H9 (cell line): ENCODE data around the gene MYO15B. TPM values are rescaled to one million over a fixed set of nuclear protein-coding genes. Genes with fewer than 3 reads are reported as not detected.

Experiments used
- DNase-seq: peaks from one replicate; pipeline ENCODE4 v3.0.0-alpha.2; 2017
- H2AFZ ChIP-seq: one replicate; pipeline ENCODE4 v1.6.1; 2013; ENCODE audit warnings: mild to moderate bottlenecking, low read length, control low read depth, moderate library complexity
- H2AK5ac ChIP-seq: 2 replicates; pipeline ENCODE4 v1.6.1; 2013; ENCODE audit warnings: low read length, control low read depth, mixed read lengths; ENCODE audit not compliant: insufficient read length
- H2BK120ac ChIP-seq: one replicate; pipeline ENCODE4 v1.6.1; 2013; ENCODE audit warnings: low read depth, mild to moderate bottlenecking, low read length, control low read depth, inconsistent platforms; ENCODE audit not compliant: poor library complexity, severe bottlenecking
- H2BK12ac ChIP-seq: 2 replicates; pipeline ENCODE4 v1.6.1; 2013; ENCODE audit warnings: low read length, control low read depth, mixed read lengths, low read depth; ENCODE audit not compliant: insufficient read length
- H2BK15ac ChIP-seq: 2 replicates; pipeline ENCODE4 v1.6.1; 2013; ENCODE audit warnings: low read depth, low read length, control low read depth
- H2BK20ac ChIP-seq: one replicate; pipeline ENCODE4 v1.6.1; 2013; ENCODE audit warnings: low read depth, mild to moderate bottlenecking, low read length, control low read depth, inconsistent platforms; ENCODE audit not compliant: poor library complexity, severe bottlenecking
- H2BK5ac ChIP-seq: 2 replicates; pipeline ENCODE4 v1.6.1; 2013; ENCODE audit warnings: low read length, control low read depth, mixed read lengths; ENCODE audit not compliant: insufficient read length
- H3K14ac ChIP-seq: 2 replicates; pipeline ENCODE4 v1.6.1; 2013; ENCODE audit warnings: low read length, control low read depth; ENCODE audit not compliant: insufficient read depth
- H3K18ac ChIP-seq: 2 replicates; pipeline ENCODE4 v1.6.1; 2013; ENCODE audit warnings: low read depth, mild to moderate bottlenecking, mixed read lengths, low read length, control low read depth; ENCODE audit not compliant: insufficient read length
- H3K23ac ChIP-seq: 2 replicates; pipeline ENCODE4 v1.6.1; 2013; ENCODE audit warnings: low read length, control low read depth, mixed read lengths, low read depth; ENCODE audit not compliant: insufficient read length
- H3K23me2 ChIP-seq: 2 replicates; pipeline ENCODE4 v1.6.1; 2013; ENCODE audit warnings: low read depth, mild to moderate bottlenecking, mixed read lengths, low read length, control low read depth; ENCODE audit not compliant: insufficient read length, poor library complexity, severe bottlenecking
- H3K27ac ChIP-seq: 2 replicates; pipeline ENCODE4 v1.5.1; 2013; ENCODE audit warnings: low read length, control low read depth, mixed read lengths, low read depth; ENCODE audit not compliant: insufficient read length
- H3K27me3 ChIP-seq: 2 replicates; pipeline ENCODE4 v1.6.1; 2013; ENCODE audit warnings: low read length, control low read depth, inconsistent platforms; ENCODE audit not compliant: insufficient read depth
- H3K4ac ChIP-seq: 2 replicates; pipeline ENCODE4 v1.6.1; 2013; ENCODE audit warnings: low read depth, mild to moderate bottlenecking, control low read depth, inconsistent platforms, low read length, moderate library complexity
- H3K4me1 ChIP-seq: 2 replicates; pipeline ENCODE4 v1.6.1; 2013; ENCODE audit warnings: low read length, control low read depth, inconsistent platforms; ENCODE audit not compliant: insufficient read depth
- H3K4me2 ChIP-seq: 2 replicates; pipeline ENCODE4 v1.6.1; 2013; ENCODE audit warnings: low read length, control low read depth, mixed read lengths; ENCODE audit not compliant: insufficient read length, insufficient read depth
- H3K56ac ChIP-seq: 2 replicates; pipeline ENCODE4 v1.6.1; 2013; ENCODE audit warnings: low read depth, mild to moderate bottlenecking, mixed read lengths, low read length, control low read depth; ENCODE audit not compliant: insufficient read length
- H3K79me1 ChIP-seq: 2 replicates; pipeline ENCODE4 v1.6.1; 2013; ENCODE audit warnings: low read depth, mild to moderate bottlenecking, moderate library complexity, low read length, control low read depth, inconsistent platforms; ENCODE audit not compliant: insufficient read depth, poor library complexity, severe bottlenecking
- H3K79me2 ChIP-seq: 2 replicates; pipeline ENCODE4 v1.6.1; 2013; ENCODE audit warnings: low read length, control low read depth, inconsistent platforms; ENCODE audit not compliant: insufficient read depth
- H3K9ac ChIP-seq: 2 replicates; pipeline ENCODE4 v1.6.1; 2013; ENCODE audit warnings: low read length, control low read depth, mixed read lengths; ENCODE audit not compliant: insufficient read length; ENCODE audit errors: extremely low read depth
- H3K9me3 ChIP-seq: one replicate; pipeline ENCODE4 v1.6.1; 2013; ENCODE audit warnings: low read depth, low read length, inconsistent platforms; ENCODE audit not compliant: control insufficient read depth
- H3T11ph ChIP-seq: one replicate; pipeline ENCODE4 v1.6.1; 2013; ENCODE audit warnings: mild to moderate bottlenecking, low read length, control low read depth, inconsistent platforms
- H4K20me1 ChIP-seq: one replicate; pipeline ENCODE4 v1.6.1; 2013; ENCODE audit not compliant: control insufficient read depth, insufficient read length, insufficient read depth
- H4K5ac ChIP-seq: 2 replicates; pipeline ENCODE4 v1.6.1; 2013; ENCODE audit warnings: low read depth, mild to moderate bottlenecking, mixed read lengths, low read length, control low read depth; ENCODE audit not compliant: insufficient read length
- H4K8ac ChIP-seq: replicated peaks from 2 replicates; pipeline ENCODE4 v1.6.1; 2013; ENCODE audit warnings: low read length, control low read depth, mixed read lengths, low read depth; ENCODE audit not compliant: insufficient read length
- H4K91ac ChIP-seq: 2 replicates; pipeline ENCODE4 v1.6.1; 2013; ENCODE audit warnings: low read depth, mild to moderate bottlenecking, moderate library complexity, mixed read lengths, low read length, control low read depth; ENCODE audit not compliant: insufficient read length
- H3K27ac Mint-ChIP-seq, 3 experiments: 2 replicates in 2 of 3; 3 replicates in 1 of 3; pipeline ENCODE4 v1.8.0; 2020 to 2021; ENCODE audit warnings: mixed read lengths in 3 of 3, mild to moderate bottlenecking in 1 of 3, moderate library complexity in 1 of 3
- H3K27me3 Mint-ChIP-seq: 2 replicates; pipeline ENCODE4 v1.8.0; 2021; ENCODE audit warnings: low read depth, mild to moderate bottlenecking, moderate library complexity, mixed read lengths
- H3K36me3 Mint-ChIP-seq, 3 experiments: 2 replicates in 2 of 3; 3 replicates in 1 of 3; pipeline ENCODE4 v1.8.0; 2020 to 2021; ENCODE audit warnings: low read depth in 3 of 3, mixed read lengths in 3 of 3; ENCODE audit not compliant: insufficient read depth in 1 of 3
- H3K4me1 Mint-ChIP-seq, 2 experiments: 2 replicates each; pipeline ENCODE4 v1.8.0; 2020; ENCODE audit warnings: mixed read lengths in 2 of 2
- H3K4me3 Mint-ChIP-seq, 2 experiments: 2 replicates in 1 of 2; 3 replicates in 1 of 2; pipeline ENCODE4 v1.8.0; 2020 to 2021; ENCODE audit warnings: mild to moderate bottlenecking in 2 of 2, mixed read lengths in 2 of 2, moderate library complexity in 1 of 2
- H3K9me3 Mint-ChIP-seq, 2 experiments: 2 replicates in 1 of 2; 3 replicates in 1 of 2; pipeline ENCODE4 v1.8.0; 2020; ENCODE audit warnings: mild to moderate bottlenecking in 2 of 2, mixed read lengths in 2 of 2, moderate library complexity in 1 of 2
- WGBS: extraction: QIAGEN DNeasy Blood & Tissue Kit; methylation state at CpG from one replicate; pipeline ENCODE4 v1.1.7; 2013; ENCODE audit warnings: missing lambda C conversion rate, low lambda C conversion rate, mixed read lengths; ENCODE audit not compliant: insufficient read length; ENCODE audit errors: extremely low coverage; 5-methylcytosine and 5-hydroxymethylcytosine counted together
- total RNA-seq: library from RNA; stranded (reverse); gene quantifications from 2 replicates; pipeline ENCODE4 v1.2.1, GENCODE V29; 2021
- TF ChIP-seq, protein P1 (sequence below): fragments of 200-600 bp; sonication (generic); conservative IDR thresholded peaks from 3 replicates; pipeline ENCODE4 v1.8.0; 2021; ENCODE audit warnings: antibody characterized with exemption, mild to moderate bottlenecking

The MYO15B gene
- total RNA-seq, 1 experiment from 2014 or later, result 41.9 TPM

DNA sequence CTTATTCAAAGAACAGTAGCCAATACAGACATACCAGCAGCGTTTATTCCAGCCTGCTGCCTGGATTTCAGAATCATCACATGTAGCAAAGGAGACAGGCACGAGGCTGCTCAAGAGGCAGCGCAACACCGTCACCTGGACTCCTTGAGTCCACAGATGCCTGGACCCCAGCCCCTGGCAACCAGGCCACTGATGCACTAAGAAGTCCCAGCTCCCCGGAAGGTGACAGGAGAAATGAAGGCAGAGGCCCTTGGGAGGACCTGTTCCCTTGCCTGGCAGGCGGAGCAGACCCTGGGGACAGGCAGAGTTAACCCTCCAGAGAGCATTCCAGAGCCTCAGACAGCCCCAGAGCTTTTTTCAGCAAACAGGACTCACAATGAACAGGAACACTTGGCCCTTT, 62.1 kb downstream of the MYO15B start:
- no peaks in the 10 kb centered on the region for H3K79me2 ChIP-seq
- H2BK120ac ChIP-seq, result no peak overlapping the region
- H3K9me3 Mint-ChIP-seq, result no peaks in the 10 kb centered on the region
- no peaks in the 10 kb centered on the region for H3K27me3 ChIP-seq
- no peaks in the 10 kb centered on the region for H3K4me1 ChIP-seq
- H3K14ac ChIP-seq, result no peak overlapping the region
- no peak overlapping the region for H3K56ac ChIP-seq
- H3K18ac ChIP-seq, result no peak overlapping the region
- no peaks in the 10 kb centered on the region for H4K20me1 ChIP-seq
- WGBS, result no CpG with 5 or more reads among the region's 6 CpGs
- H3K79me1 ChIP-seq, result no peaks in the 10 kb centered on the region
- H2BK20ac ChIP-seq, result no peak overlapping the region
- H3T11ph ChIP-seq, result no peak overlapping the region
- H3K23ac ChIP-seq, result no peak overlapping the region
- H3K4ac ChIP-seq, result no peak overlapping the region
- H2BK15ac ChIP-seq, result no peak overlapping the region
- H3K23me2 ChIP-seq, result no peaks in the 10 kb centered on the region
- H3K9ac ChIP-seq, result no peak overlapping the region
- no peak overlapping the region for H4K5ac ChIP-seq
- H2BK5ac ChIP-seq, result no peak overlapping the region
- DNase-seq, result no peak
- H2AK5ac ChIP-seq, result no peak overlapping the region
- H3K4me1 Mint-ChIP-seq, result peaks cover 10 to 16% of the 10 kb centered on the region in 2 experiments; a peak in 3 of 4 replicates
- peaks cover 13 to 43% (median 42%) of the 10 kb centered on the region in 3 experiments; a peak in 6 of 7 replicates for H3K36me3 Mint-ChIP-seq
- H2BK12ac ChIP-seq, result no peak overlapping the region
- H2AFZ ChIP-seq, result no peak overlapping the region
- no peak overlapping the region for H3K27ac Mint-ChIP-seq
- TF ChIP-seq, protein P1, sequence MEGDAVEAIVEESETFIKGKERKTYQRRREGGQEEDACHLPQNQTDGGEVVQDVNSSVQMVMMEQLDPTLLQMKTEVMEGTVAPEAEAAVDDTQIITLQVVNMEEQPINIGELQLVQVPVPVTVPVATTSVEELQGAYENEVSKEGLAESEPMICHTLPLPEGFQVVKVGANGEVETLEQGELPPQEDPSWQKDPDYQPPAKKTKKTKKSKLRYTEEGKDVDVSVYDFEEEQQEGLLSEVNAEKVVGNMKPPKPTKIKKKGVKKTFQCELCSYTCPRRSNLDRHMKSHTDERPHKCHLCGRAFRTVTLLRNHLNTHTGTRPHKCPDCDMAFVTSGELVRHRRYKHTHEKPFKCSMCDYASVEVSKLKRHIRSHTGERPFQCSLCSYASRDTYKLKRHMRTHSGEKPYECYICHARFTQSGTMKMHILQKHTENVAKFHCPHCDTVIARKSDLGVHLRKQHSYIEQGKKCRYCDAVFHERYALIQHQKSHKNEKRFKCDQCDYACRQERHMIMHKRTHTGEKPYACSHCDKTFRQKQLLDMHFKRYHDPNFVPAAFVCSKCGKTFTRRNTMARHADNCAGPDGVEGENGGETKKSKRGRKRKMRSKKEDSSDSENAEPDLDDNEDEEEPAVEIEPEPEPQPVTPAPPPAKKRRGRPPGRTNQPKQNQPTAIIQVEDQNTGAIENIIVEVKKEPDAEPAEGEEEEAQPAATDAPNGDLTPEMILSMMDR, result no peak
- no peak overlapping the region for H3K4me2 ChIP-seq
- H3K9me3 ChIP-seq, result no peaks in the 10 kb centered on the region
- H3K27ac ChIP-seq, result no peak overlapping the region
- H3K4me3 Mint-ChIP-seq, result no peak overlapping the region
- no peak overlapping the region for H4K91ac ChIP-seq
- no peaks in the 10 kb centered on the region for H3K27me3 Mint-ChIP-seq
- no peak overlapping the region for H4K8ac ChIP-seq
